T1000 (cell line): ENCODE data around the gene GATAD2A.

ENCODE experiments used
- DNase-seq: peaks from one replicate; lab custom pipeline; 2025; ENCODE audit warnings: mixed read lengths; lab: John Stamatoyannopoulos, UW

GATAD2A gene

GRCh38 chr19:19531951-19532805 lies 126.7 kb downstream of the GATAD2A start:
- DNase-seq: peak; percentile 69

DNA sequence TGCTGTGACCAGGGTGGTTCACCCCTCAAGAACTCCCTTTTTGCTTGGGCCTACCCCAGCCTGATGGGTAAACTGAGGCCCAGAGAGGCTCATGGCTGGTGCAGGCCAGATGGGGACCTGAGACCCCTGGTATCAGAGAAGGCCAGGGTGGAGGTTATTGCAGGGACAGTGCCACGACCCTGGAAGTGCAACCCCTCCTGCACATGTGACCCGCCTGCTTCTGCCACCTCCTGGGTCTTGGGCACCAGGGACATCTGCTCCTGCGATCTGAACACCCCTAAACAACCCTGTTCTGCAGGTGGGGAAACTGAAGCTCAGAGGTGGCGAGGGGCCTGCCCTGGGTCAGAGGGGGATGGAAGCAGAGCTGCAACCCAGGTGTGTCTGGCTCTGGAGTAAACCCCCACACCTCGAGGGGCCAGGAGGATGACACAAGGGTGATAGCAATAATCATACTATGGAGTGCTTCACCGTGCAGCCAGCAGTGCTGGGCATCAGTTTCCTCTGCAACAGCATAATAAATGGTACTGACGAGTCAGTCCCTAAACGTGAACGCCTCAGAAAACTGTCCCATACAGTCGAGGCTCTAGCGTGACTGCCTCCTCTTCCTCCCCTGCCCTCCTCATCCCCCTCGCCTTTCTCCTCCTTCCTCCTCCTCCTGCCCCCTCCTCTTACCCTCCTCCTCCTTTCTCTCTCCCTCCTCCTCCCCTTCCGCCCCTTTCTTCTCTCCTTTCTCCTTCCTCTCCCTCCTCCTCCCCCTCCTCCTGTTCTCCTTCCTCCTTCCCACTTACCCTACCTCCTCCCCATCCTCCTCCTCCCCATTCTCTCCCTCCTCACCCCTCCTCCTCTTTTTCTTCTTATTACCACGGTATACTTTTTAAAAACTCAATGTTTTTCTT lies 127.6 kb downstream of the GATAD2A start:
- DNase-seq: no peak

- no peak for DNase-seq
These were observed 128.4 kb downstream of the GATAD2A start for GRCh38 chr19:19533841-19534240.

GRCh38 chr19:19534556-19535265 lies 129.2 kb downstream of the GATAD2A start:
- no peak for DNase-seq

- DNase-seq: no peak
These were observed 130.1 kb downstream of the GATAD2A start for GRCh38 chr19:19535311-19536191.

DNA sequence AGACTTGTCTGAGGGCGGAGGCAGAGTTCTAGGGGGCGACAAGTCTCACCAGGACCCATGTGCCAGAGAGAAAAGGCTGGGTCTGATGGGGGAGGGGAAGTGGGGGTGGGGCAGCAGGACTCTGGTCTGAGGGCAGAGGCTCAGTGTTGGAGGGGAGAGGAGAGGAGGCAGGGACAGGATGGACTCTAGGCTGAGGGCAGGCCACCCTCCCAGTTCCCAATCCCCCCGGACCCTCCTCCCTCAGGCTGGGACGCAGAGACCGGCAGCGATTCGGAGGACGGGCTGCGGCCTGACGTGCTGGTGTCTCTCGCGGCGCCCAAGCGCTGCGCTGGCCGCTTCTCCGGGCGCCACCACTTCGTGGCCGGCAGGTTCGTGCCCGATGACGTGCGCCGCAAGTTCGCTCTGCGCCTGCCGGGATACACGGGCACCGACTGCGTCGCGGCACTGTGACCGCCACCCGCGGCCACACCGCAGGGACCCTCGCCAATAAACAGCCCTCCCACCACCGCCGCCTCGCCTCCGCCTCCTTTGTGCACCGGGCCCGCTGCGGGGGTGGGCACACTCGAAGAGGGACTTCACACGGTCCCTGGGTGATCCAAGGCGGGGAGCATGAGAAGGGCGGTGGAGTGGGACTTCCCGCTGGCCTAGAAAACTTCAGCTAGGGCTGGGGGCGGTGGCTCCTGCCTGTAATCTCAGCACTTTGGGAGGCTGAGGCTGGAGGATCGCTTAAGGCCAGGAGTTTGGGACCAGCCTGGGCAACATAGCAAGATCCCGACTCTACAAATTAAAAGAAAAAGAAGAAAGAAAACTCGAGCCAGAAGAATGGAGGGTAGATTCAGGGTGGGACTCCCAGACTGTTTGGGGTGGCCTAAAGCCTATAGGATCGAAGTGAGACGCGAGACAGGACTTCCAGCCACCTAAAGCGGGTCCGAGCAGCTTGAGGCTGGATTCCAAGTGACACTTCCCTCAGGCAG lies 131.9 kb downstream of the GATAD2A start:
- DNase-seq: no peak

- no peak for DNase-seq
These were observed 132.7 kb downstream of the GATAD2A start, which contains the start of gene CILP2 for GRCh38 chr19:19538061-19538784. CILP2 (plus strand) TSS chr19:19538265; CDS start chr19:19538350, 85 bp downstream.

- no peak for DNase-seq
These were observed 133.3 kb downstream of the GATAD2A start for GRCh38 chr19:19538785-19539166.

DNA sequence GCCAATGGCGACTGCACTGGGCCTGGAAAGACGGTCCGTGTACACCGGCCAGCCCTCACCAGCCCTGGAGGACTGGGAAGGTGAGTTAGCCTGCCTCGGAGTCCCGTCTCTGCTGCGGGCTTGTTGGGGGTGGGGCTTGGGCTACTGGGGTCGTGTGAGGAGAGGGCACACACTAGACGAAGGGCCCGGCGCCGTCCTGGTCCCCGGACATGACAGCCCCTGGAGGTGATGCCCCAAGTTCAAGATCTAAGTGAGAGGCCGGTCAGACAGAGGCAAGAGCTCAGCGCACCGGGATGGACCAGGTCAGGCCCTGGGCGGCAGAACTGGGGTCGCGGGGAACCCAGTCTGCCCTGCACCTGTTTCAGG lies 134.2 kb downstream of the GATAD2A start:
- no peak for DNase-seq

DNA sequence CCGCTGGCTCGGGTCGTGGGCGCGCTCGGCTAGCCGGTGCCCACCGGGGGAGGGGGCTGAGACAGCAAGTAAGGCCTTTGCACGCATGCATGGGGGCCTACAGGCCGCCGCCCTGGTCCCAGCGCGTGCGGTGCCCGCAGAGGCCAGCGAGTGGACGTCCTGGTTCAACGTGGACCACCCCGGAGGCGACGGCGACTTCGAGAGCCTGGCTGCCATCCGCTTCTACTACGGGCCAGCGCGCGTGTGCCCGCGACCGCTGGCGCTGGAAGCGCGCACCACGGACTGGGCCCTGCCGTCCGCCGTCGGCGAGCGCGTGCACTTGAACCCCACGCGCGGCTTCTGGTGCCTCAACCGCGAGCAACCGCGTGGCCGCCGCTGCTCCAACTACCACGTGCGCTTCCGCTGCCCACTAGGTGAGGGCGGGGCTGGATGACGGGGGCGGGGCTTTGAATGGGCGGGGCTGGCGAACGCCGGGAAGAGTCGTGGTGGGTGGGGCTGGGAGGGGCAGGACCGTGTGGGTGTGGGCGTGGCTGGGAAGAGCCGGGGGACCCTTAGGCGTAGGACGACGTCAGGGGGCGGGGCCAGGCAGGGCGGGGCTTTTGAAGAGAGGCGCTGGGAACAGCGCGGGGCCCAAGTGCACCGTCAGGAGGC lies 134.7 kb downstream of the GATAD2A start:
- DNase-seq: peak; percentile 27

GRCh38 chr19:19540715-19541515 lies 135.4 kb downstream of the GATAD2A start:
- DNase-seq: peak; percentile 43

GRCh38 chr19:19541616-19542015 lies 136.1 kb downstream of the GATAD2A start:
- DNase-seq: no peak

DNA sequence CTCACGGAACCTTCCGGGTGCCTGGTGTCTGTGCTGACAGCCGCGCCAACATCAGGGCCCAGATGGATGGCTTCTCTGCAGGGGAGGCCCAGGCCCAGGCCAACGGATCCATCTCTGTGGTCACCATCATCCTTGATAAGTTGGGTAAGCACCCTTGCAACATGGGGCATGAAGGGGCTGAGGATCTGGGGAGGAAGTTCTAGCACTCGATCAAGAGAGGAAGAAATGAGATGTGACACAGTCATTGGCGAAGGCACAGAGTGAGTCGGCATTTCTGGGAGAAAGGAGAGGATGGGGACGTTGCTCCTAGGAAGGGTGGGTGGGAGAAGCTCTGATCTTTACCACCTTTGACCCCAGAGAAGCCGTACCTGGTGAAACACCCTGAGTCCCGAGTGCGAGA lies 137.0 kb downstream of the GATAD2A start:
- no peak for DNase-seq

DNA sequence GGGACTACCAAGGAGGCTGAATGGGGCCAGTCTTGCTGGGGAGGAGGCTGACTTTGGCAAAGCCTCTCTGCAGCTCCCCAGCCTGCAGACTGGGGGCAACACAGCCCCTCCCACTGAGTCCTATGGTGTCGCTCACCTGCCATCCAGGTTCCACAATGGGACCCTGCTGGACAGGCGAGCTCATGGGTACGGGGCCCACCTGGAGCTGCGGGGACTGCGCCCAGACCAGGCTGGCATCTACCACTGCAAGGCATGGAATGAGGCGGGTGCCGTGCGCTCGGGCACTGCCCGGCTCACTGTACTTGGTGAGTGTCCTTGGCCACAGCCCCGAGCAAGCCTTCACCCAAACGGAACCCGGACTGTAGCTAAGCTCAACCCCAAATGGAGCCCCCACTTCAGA lies 137.6 kb downstream of the GATAD2A start:
- DNase-seq: no peak

DNA sequence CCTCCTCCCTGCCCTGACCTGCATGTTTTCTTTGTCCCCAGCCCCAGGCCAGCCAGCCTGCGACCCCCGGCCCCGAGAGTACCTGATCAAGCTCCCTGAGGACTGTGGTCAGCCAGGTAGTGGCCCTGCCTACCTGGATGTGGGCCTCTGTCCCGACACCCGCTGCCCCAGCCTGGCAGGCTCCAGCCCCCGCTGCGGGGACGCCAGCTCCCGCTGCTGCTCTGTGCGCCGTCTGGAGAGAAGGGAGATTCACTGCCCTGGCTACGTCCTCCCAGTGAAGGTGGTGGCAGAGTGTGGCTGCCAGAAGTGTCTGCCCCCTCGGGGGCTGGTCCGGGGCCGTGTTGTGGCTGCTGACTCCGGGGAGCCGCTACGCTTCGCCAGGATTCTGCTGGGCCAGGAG lies 138.2 kb downstream of the GATAD2A start:
- no peak for DNase-seq

DNA sequence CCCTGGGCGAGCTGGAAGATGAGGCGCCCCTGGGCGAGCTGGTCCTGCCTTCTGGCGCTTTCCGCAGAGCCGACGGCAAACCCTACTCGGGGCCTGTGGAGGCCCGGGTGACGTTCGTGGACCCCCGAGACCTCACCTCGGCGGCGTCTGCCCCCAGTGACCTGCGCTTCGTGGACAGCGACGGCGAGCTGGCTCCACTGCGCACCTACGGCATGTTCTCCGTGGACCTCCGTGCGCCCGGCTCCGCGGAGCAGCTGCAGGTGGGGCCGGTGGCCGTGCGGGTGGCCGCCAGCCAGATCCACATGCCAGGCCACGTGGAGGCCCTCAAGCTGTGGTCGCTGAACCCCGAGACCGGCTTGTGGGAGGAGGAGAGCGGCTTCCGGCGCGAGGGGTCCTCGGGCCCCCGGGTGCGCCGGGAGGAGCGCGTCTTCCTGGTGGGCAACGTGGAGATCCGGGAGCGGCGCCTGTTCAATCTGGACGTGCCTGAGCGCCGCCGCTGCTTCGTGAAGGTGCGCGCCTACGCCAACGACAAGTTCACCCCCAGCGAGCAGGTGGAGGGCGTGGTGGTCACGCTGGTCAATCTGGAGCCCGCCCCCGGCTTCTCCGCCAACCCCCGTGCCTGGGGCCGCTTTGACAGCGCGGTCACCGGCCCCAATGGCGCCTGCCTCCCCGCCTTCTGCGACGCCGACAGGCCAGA lies 138.9 kb downstream of the GATAD2A start:
- DNase-seq: no peak

GRCh38 chr19:19544954-19545591 lies 139.6 kb downstream of the GATAD2A start:
- no peak for DNase-seq
